Hepatocyte (in vitro differentiated cells): Measurements from ENCODE around the gene UBL5.

ENCODE experiments used
- CTCF ChIP-seq: fragments of 200-600 bp; sonication (generic); IDR thresholded peaks from 2 replicates; pipeline ENCODE4 v1.5.1; 2016; ENCODE audit warnings: antibody characterized with exemption, mild to moderate bottlenecking; ENCODE audit not compliant: poor library complexity
- EZH2 ChIP-seq: fragments of 200-600 bp; sonication (generic); IDR thresholded peaks from 2 replicates; pipeline ENCODE4 v1.6.1; 2016; ENCODE audit warnings: antibody characterized with exemption, mild to moderate bottlenecking, borderline replicate concordance
- EZH2phosphoT487 ChIP-seq: fragments of 200-600 bp; sonication (generic); IDR thresholded peaks from one replicate; pipeline ENCODE4 v1.6.1; 2018; ENCODE audit warnings: antibody characterized with exemption, mild to moderate bottlenecking, low read depth, moderate library complexity; ENCODE audit not compliant: unreplicated experiment, severe bottlenecking

- TF ChIP-seq CTCF (no peak), EZH2 (no peak), EZH2phosphoT487 (no peak)
These were observed 45.4 kb upstream of the UBL5 start for GRCh38 chr19:9782338-9782737.
